ENCODE results near the gene GLTP.

GRCh38 chr12:109923038-109923437, 42.7 kb upstream of the GLTP start:
- TF ChIP-seq POLR2A (IDR thresholded peaks at IDR 0.05) (no peak), CTCF (IDR thresholded peaks at IDR 0.05) (no peak)

Measured in adrenal gland (tissue), 5 donors.